ENCODE results near the gene TMCC3.

TMCC3 gene

DNA sequence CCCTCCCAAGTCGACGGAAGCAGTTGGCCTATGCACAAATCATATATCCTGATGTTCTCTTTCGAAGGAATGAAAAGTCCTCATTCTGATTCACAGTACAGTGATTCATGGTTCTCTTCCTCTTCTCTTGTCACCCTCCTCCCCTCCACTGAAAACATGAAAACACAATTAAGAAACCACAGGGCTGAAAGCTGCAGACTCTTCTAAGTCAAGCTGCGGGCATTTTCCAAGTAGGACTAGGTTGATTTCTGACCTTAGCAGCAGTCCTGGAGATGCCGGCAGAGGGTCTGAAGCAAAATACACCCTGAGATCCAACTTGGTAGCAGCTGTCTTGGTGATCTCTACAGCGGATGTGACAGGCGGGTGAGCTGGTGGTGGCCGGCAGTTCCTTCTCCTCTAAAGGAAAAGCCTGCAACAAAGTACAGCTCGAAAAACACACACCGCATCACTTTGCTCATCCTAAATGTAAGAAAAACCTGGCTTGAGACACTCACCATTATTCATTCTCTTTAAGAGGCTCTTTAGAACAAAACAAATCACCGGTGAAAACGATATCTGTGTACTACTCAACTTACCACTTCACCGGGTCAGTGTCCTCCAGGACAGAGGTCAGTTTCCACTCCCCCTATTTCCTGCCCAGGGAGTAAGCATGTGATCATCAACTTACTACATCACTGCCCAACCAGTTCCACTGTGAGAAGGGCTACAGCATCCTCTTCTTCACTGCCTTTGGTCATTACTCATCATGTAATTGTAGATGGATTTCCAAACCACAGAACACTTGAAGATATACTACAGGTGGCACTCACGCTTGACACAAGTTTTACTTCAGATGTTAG is 6.0 kb downstream of the TMCC3 start:
- H3K9me3 ChIP-seq (ENCODE audit: insufficient read depth, low read length) = no peaks in the 10 kb centered on the region
- H3K27me3 ChIP-seq (ENCODE audit: insufficient read depth, insufficient read length) = peaks cover 15% of the 10 kb centered on the region
- no peak overlapping the region for H3K4me3 ChIP-seq (ENCODE audit: insufficient read length, low read depth)
- no peak for DNase-seq (ENCODE audit: low read depth, low spot score)
- H3K36me3 ChIP-seq (ENCODE audit: insufficient read depth, insufficient read length, low read length) = no peaks in the 10 kb centered on the region
- H3K9ac ChIP-seq (ENCODE audit: insufficient read length, low read depth) = no peak overlapping the region
- TF ChIP-seq ZNF274 (IDR thresholded peaks at IDR 0.05; ENCODE audit: low read depth, low read length) (no peak), YY1 (IDR thresholded peaks at IDR 0.05; ENCODE audit: insufficient read depth, insufficient read length) (no peak), SUZ12 (IDR thresholded peaks at IDR 0.05; ENCODE audit: extremely low read depth, insufficient read depth, insufficient read length) (no peak)
- H3K4me1 ChIP-seq (ENCODE audit: insufficient read depth, insufficient read length) = peaks cover 3% of the 10 kb centered on the region

DNA sequence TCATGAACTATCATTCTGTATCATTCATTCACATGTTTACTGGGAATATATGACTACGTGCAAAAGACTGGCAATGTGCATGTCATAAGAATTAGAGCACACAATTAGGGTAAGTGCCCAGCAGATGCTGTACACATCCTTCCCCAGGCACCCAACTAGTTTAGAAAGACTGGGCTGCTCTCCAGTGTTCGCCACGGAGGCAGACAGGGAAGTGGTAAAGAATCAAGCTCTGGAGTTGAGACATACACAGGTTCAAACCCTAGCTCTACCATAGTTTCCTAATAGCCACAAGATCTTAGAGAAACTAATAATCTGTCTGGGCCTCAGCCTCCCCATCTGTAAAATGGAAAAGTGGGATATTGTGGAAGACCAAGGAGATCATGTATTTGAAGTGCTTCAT is 6.8 kb downstream of the TMCC3 start:
- DNase-seq (ENCODE audit: low read depth, low spot score) = no peak
- Histone ChIP-seq H3K4me1 (ENCODE audit: insufficient read depth, insufficient read length) (peaks cover 3% of the 10 kb centered on the region), H3K4me3 (ENCODE audit: insufficient read length, low read depth) (no peak overlapping the region), H3K9me3 (ENCODE audit: insufficient read depth, low read length) (no peaks in the 10 kb centered on the region), H3K27me3 (ENCODE audit: insufficient read depth, insufficient read length) (peaks cover 8% of the 10 kb centered on the region), H3K36me3 (ENCODE audit: insufficient read depth, insufficient read length, low read length) (no peaks in the 10 kb centered on the region), H3K9ac (ENCODE audit: insufficient read length, low read depth) (no peak overlapping the region)
- TF ChIP-seq ZNF274 (IDR thresholded peaks at IDR 0.05; ENCODE audit: low read depth, low read length) (no peak), SUZ12 (IDR thresholded peaks at IDR 0.05; ENCODE audit: extremely low read depth, insufficient read depth, insufficient read length) (no peak), YY1 (IDR thresholded peaks at IDR 0.05; ENCODE audit: insufficient read depth, insufficient read length) (no peak)

DNA sequence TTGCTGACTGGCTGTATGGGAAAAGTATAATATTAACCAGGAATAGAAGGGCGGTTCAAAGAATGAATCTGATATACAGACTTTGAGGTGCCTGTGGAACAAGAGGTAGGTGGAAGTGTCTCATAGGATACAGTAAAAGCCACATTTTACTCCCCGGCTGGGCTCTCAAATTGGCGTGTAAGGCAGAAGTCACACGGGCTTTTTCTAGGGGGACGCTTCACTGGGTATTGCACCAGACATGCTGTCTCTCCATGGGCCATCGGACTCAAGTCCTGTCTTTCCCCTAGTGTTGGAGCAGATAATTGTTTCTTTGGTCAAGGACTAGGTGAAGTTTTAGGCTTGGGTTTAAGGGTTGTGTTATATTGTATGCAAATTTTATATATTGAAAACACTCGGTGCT is 9.1 kb downstream of the TMCC3 start:
- Histone ChIP-seq H3K9ac (ENCODE audit: insufficient read length, low read depth) (no peak overlapping the region), H3K4me1 (ENCODE audit: insufficient read depth, insufficient read length) (no peaks in the 10 kb centered on the region), H3K9me3 (ENCODE audit: insufficient read depth, low read length) (no peaks in the 10 kb centered on the region), H3K4me3 (ENCODE audit: insufficient read length, low read depth) (no peak overlapping the region), H3K27me3 (ENCODE audit: insufficient read depth, insufficient read length) (no peaks in the 10 kb centered on the region), H3K36me3 (ENCODE audit: insufficient read depth, insufficient read length, low read length) (no peaks in the 10 kb centered on the region)
- no peak for DNase-seq (ENCODE audit: low read depth, low spot score)
- TF ChIP-seq YY1 (IDR thresholded peaks at IDR 0.05; ENCODE audit: insufficient read depth, insufficient read length) (no peak), ZNF274 (IDR thresholded peaks at IDR 0.05; ENCODE audit: low read depth, low read length) (no peak), SUZ12 (IDR thresholded peaks at IDR 0.05; ENCODE audit: extremely low read depth, insufficient read depth, insufficient read length) (no peak)

GRCh38 chr12:94640134-94640928 is 10.0 kb downstream of the TMCC3 start:
- Histone ChIP-seq H3K4me3 (ENCODE audit: insufficient read length, low read depth) (no peak overlapping the region), H3K27me3 (ENCODE audit: insufficient read depth, insufficient read length) (no peaks in the 10 kb centered on the region), H3K36me3 (ENCODE audit: insufficient read depth, insufficient read length, low read length) (no peaks in the 10 kb centered on the region), H3K9me3 (ENCODE audit: insufficient read depth, low read length) (no peaks in the 10 kb centered on the region), H3K9ac (ENCODE audit: insufficient read length, low read depth) (no peak overlapping the region), H3K4me1 (ENCODE audit: insufficient read depth, insufficient read length) (no peaks in the 10 kb centered on the region)
- DNase-seq (ENCODE audit: low read depth, low spot score) = no peak
- TF ChIP-seq YY1 (IDR thresholded peaks at IDR 0.05; ENCODE audit: insufficient read depth, insufficient read length) = no peak
- no peak for TF ChIP-seq ZNF274 (IDR thresholded peaks at IDR 0.05; ENCODE audit: low read depth, low read length)
- TF ChIP-seq SUZ12 (IDR thresholded peaks at IDR 0.05; ENCODE audit: extremely low read depth, insufficient read depth, insufficient read length) = no peak

DNA sequence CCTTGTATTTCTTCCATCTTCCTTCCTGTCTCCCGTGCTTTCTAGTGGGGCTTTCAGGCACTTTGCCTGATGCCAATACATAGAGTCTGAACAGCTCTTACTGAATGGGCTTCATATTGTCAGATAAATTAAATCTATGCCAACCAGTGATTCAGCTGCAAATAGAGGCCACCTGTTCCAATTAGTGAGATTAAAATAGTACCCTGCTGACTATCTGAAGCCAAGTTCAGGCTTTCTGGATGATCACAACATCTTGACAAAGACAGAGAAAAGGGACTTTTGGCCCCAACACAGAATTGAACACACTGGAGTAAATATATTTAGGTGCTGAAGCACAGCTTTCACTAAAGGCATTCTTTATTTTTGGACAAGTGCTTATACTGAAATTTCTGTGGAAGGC is 11.8 kb downstream of the TMCC3 start:
- Histone ChIP-seq H3K4me1 (ENCODE audit: insufficient read depth, insufficient read length) (no peaks in the 10 kb centered on the region), H3K36me3 (ENCODE audit: insufficient read depth, insufficient read length, low read length) (no peaks in the 10 kb centered on the region), H3K4me3 (ENCODE audit: insufficient read length, low read depth) (no peak overlapping the region), H3K9ac (ENCODE audit: insufficient read length, low read depth) (no peak overlapping the region), H3K9me3 (ENCODE audit: insufficient read depth, low read length) (no peaks in the 10 kb centered on the region), H3K27me3 (ENCODE audit: insufficient read depth, insufficient read length) (no peaks in the 10 kb centered on the region)
- DNase-seq (ENCODE audit: low read depth, low spot score) = no peak
- TF ChIP-seq ZNF274 (IDR thresholded peaks at IDR 0.05; ENCODE audit: low read depth, low read length) (no peak), YY1 (IDR thresholded peaks at IDR 0.05; ENCODE audit: insufficient read depth, insufficient read length) (no peak), SUZ12 (IDR thresholded peaks at IDR 0.05; ENCODE audit: extremely low read depth, insufficient read depth, insufficient read length) (no peak)

GRCh38 chr12:94637390-94638113 is 12.8 kb downstream of the TMCC3 start:
- Histone ChIP-seq H3K36me3 (ENCODE audit: insufficient read depth, insufficient read length, low read length) (no peaks in the 10 kb centered on the region), H3K27me3 (ENCODE audit: insufficient read depth, insufficient read length) (no peaks in the 10 kb centered on the region), H3K4me1 (ENCODE audit: insufficient read depth, insufficient read length) (no peaks in the 10 kb centered on the region), H3K4me3 (ENCODE audit: insufficient read length, low read depth) (no peak overlapping the region), H3K9me3 (ENCODE audit: insufficient read depth, low read length) (no peaks in the 10 kb centered on the region), H3K9ac (ENCODE audit: insufficient read length, low read depth) (no peak overlapping the region)
- DNase-seq (ENCODE audit: low read depth, low spot score) = no peak
- no peak for TF ChIP-seq SUZ12 (IDR thresholded peaks at IDR 0.05; ENCODE audit: extremely low read depth, insufficient read depth, insufficient read length)
- TF ChIP-seq YY1 (IDR thresholded peaks at IDR 0.05; ENCODE audit: insufficient read depth, insufficient read length) = no peak
- no peak for TF ChIP-seq ZNF274 (IDR thresholded peaks at IDR 0.05; ENCODE audit: low read depth, low read length)

Data from NT2/D1 (cell line).